H9 (cell line): ENCODE measurements around the gene PDZK1IP1. TPM values are rescaled to one million over a fixed set of nuclear protein-coding genes. Genes with fewer than 3 reads are reported as not detected.

Source experiments
- DNase-seq: peaks from one replicate; pipeline ENCODE4 v3.0.0-alpha.2; 2017
- H2AFZ ChIP-seq: one replicate; pipeline ENCODE4 v1.6.1; 2013; ENCODE audit warnings: mild to moderate bottlenecking, low read length, control low read depth, moderate library complexity
- H2AK5ac ChIP-seq: 2 replicates; pipeline ENCODE4 v1.6.1; 2013; ENCODE audit warnings: low read length, control low read depth, mixed read lengths; ENCODE audit not compliant: insufficient read length
- H2BK120ac ChIP-seq: one replicate; pipeline ENCODE4 v1.6.1; 2013; ENCODE audit warnings: low read depth, mild to moderate bottlenecking, low read length, control low read depth, inconsistent platforms; ENCODE audit not compliant: poor library complexity, severe bottlenecking
- H2BK12ac ChIP-seq: 2 replicates; pipeline ENCODE4 v1.6.1; 2013; ENCODE audit warnings: low read length, control low read depth, mixed read lengths, low read depth; ENCODE audit not compliant: insufficient read length
- H2BK15ac ChIP-seq: 2 replicates; pipeline ENCODE4 v1.6.1; 2013; ENCODE audit warnings: low read depth, low read length, control low read depth
- H2BK20ac ChIP-seq: one replicate; pipeline ENCODE4 v1.6.1; 2013; ENCODE audit warnings: low read depth, mild to moderate bottlenecking, low read length, control low read depth, inconsistent platforms; ENCODE audit not compliant: poor library complexity, severe bottlenecking
- H2BK5ac ChIP-seq: 2 replicates; pipeline ENCODE4 v1.6.1; 2013; ENCODE audit warnings: low read length, control low read depth, mixed read lengths; ENCODE audit not compliant: insufficient read length
- H3K14ac ChIP-seq: 2 replicates; pipeline ENCODE4 v1.6.1; 2013; ENCODE audit warnings: low read length, control low read depth; ENCODE audit not compliant: insufficient read depth
- H3K18ac ChIP-seq: 2 replicates; pipeline ENCODE4 v1.6.1; 2013; ENCODE audit warnings: low read depth, mild to moderate bottlenecking, mixed read lengths, low read length, control low read depth; ENCODE audit not compliant: insufficient read length
- H3K23ac ChIP-seq: 2 replicates; pipeline ENCODE4 v1.6.1; 2013; ENCODE audit warnings: low read length, control low read depth, mixed read lengths, low read depth; ENCODE audit not compliant: insufficient read length
- H3K23me2 ChIP-seq: 2 replicates; pipeline ENCODE4 v1.6.1; 2013; ENCODE audit warnings: low read depth, mild to moderate bottlenecking, mixed read lengths, low read length, control low read depth; ENCODE audit not compliant: insufficient read length, poor library complexity, severe bottlenecking
- H3K27ac ChIP-seq: 2 replicates; pipeline ENCODE4 v1.5.1; 2013; ENCODE audit warnings: low read length, control low read depth, mixed read lengths, low read depth; ENCODE audit not compliant: insufficient read length
- H3K27me3 ChIP-seq: 2 replicates; pipeline ENCODE4 v1.6.1; 2013; ENCODE audit warnings: low read length, control low read depth, inconsistent platforms; ENCODE audit not compliant: insufficient read depth
- H3K4ac ChIP-seq: 2 replicates; pipeline ENCODE4 v1.6.1; 2013; ENCODE audit warnings: low read depth, mild to moderate bottlenecking, control low read depth, inconsistent platforms, low read length, moderate library complexity
- H3K4me1 ChIP-seq: 2 replicates; pipeline ENCODE4 v1.6.1; 2013; ENCODE audit warnings: low read length, control low read depth, inconsistent platforms; ENCODE audit not compliant: insufficient read depth
- H3K4me2 ChIP-seq: 2 replicates; pipeline ENCODE4 v1.6.1; 2013; ENCODE audit warnings: low read length, control low read depth, mixed read lengths; ENCODE audit not compliant: insufficient read length, insufficient read depth
- H3K56ac ChIP-seq: 2 replicates; pipeline ENCODE4 v1.6.1; 2013; ENCODE audit warnings: low read depth, mild to moderate bottlenecking, mixed read lengths, low read length, control low read depth; ENCODE audit not compliant: insufficient read length
- H3K79me1 ChIP-seq: 2 replicates; pipeline ENCODE4 v1.6.1; 2013; ENCODE audit warnings: low read depth, mild to moderate bottlenecking, moderate library complexity, low read length, control low read depth, inconsistent platforms; ENCODE audit not compliant: insufficient read depth, poor library complexity, severe bottlenecking
- H3K79me2 ChIP-seq: 2 replicates; pipeline ENCODE4 v1.6.1; 2013; ENCODE audit warnings: low read length, control low read depth, inconsistent platforms; ENCODE audit not compliant: insufficient read depth
- H3K9ac ChIP-seq: 2 replicates; pipeline ENCODE4 v1.6.1; 2013; ENCODE audit warnings: low read length, control low read depth, mixed read lengths; ENCODE audit not compliant: insufficient read length; ENCODE audit errors: extremely low read depth
- H3K9me3 ChIP-seq: one replicate; pipeline ENCODE4 v1.6.1; 2013; ENCODE audit warnings: low read depth, low read length, inconsistent platforms; ENCODE audit not compliant: control insufficient read depth
- H3T11ph ChIP-seq: one replicate; pipeline ENCODE4 v1.6.1; 2013; ENCODE audit warnings: mild to moderate bottlenecking, low read length, control low read depth, inconsistent platforms
- H4K20me1 ChIP-seq: one replicate; pipeline ENCODE4 v1.6.1; 2013; ENCODE audit not compliant: control insufficient read depth, insufficient read length, insufficient read depth
- H4K5ac ChIP-seq: 2 replicates; pipeline ENCODE4 v1.6.1; 2013; ENCODE audit warnings: low read depth, mild to moderate bottlenecking, mixed read lengths, low read length, control low read depth; ENCODE audit not compliant: insufficient read length
- H4K8ac ChIP-seq: replicated peaks from 2 replicates; pipeline ENCODE4 v1.6.1; 2013; ENCODE audit warnings: low read length, control low read depth, mixed read lengths, low read depth; ENCODE audit not compliant: insufficient read length
- H4K91ac ChIP-seq: 2 replicates; pipeline ENCODE4 v1.6.1; 2013; ENCODE audit warnings: low read depth, mild to moderate bottlenecking, moderate library complexity, mixed read lengths, low read length, control low read depth; ENCODE audit not compliant: insufficient read length
- H3K27ac Mint-ChIP-seq, 3 experiments: 2 replicates in 2 of 3; 3 replicates in 1 of 3; pipeline ENCODE4 v1.8.0; 2020 to 2021; ENCODE audit warnings: mixed read lengths in 3 of 3, mild to moderate bottlenecking in 1 of 3, moderate library complexity in 1 of 3
- H3K27me3 Mint-ChIP-seq: 2 replicates; pipeline ENCODE4 v1.8.0; 2021; ENCODE audit warnings: low read depth, mild to moderate bottlenecking, moderate library complexity, mixed read lengths
- H3K36me3 Mint-ChIP-seq, 3 experiments: 2 replicates in 2 of 3; 3 replicates in 1 of 3; pipeline ENCODE4 v1.8.0; 2020 to 2021; ENCODE audit warnings: low read depth in 3 of 3, mixed read lengths in 3 of 3; ENCODE audit not compliant: insufficient read depth in 1 of 3
- H3K4me1 Mint-ChIP-seq, 2 experiments: 2 replicates each; pipeline ENCODE4 v1.8.0; 2020; ENCODE audit warnings: mixed read lengths in 2 of 2
- H3K4me3 Mint-ChIP-seq, 2 experiments: 2 replicates in 1 of 2; 3 replicates in 1 of 2; pipeline ENCODE4 v1.8.0; 2020 to 2021; ENCODE audit warnings: mild to moderate bottlenecking in 2 of 2, mixed read lengths in 2 of 2, moderate library complexity in 1 of 2
- H3K9me3 Mint-ChIP-seq, 2 experiments: 2 replicates in 1 of 2; 3 replicates in 1 of 2; pipeline ENCODE4 v1.8.0; 2020; ENCODE audit warnings: mild to moderate bottlenecking in 2 of 2, mixed read lengths in 2 of 2, moderate library complexity in 1 of 2
- WGBS: extraction: QIAGEN DNeasy Blood & Tissue Kit; methylation state at CpG from one replicate; pipeline ENCODE4 v1.1.7; 2013; ENCODE audit warnings: missing lambda C conversion rate, low lambda C conversion rate, mixed read lengths; ENCODE audit not compliant: insufficient read length; ENCODE audit errors: extremely low coverage; 5-methylcytosine and 5-hydroxymethylcytosine counted together
- total RNA-seq: library from RNA; stranded (reverse); gene quantifications from 2 replicates; pipeline ENCODE4 v1.2.1, GENCODE V29; 2021
- TF ChIP-seq, protein P1 (sequence below): fragments of 200-600 bp; sonication (generic); conservative IDR thresholded peaks from 3 replicates; pipeline ENCODE4 v1.8.0; 2021; ENCODE audit warnings: antibody characterized with exemption, mild to moderate bottlenecking

PDZK1IP1 gene
- total RNA-seq, 1 experiment from 2014 or later, result not detected

DNA sequence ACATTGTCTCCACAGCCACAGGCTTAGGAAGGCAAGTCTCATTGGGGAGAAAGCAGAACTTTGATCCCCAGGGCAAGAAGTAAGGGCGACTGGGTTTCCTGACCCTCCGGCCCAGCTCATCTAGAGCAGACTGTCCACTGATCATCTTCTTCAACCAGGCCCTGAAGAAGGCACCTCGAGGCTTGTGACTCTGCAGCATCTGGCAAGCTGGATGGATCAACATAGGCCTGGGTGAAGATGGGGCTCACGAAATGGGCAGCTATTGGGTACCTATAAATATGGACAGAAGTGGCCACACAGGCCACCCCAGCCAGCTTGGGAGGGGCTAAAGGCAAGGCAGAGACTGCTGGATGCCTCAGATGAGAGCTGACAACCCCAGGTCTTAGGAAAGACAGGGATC, 29.2 kb upstream of the PDZK1IP1 start:
- Histone ChIP-seq H2AK5ac (no peak overlapping the region), H3K79me1 (no peaks in the 10 kb centered on the region), H3K4me2 (no peak overlapping the region), H3K79me2 (no peaks in the 10 kb centered on the region), H4K20me1 (no peaks in the 10 kb centered on the region), H3K9me3 (no peaks in the 10 kb centered on the region), H3K18ac (no peak overlapping the region), H3K27ac (no peak overlapping the region), H3K4ac (no peak overlapping the region), H2BK5ac (no peak overlapping the region), H3K56ac (no peak overlapping the region), H2AFZ (no peak overlapping the region), H4K5ac (no peak overlapping the region), H4K8ac (no peak overlapping the region), H2BK12ac (no peak overlapping the region), H3K4me1 (no peaks in the 10 kb centered on the region; the same call in 1 of the 2 replicates), H3K23ac (no peak overlapping the region), H2BK15ac (no peak overlapping the region), H2BK20ac (no peak overlapping the region), H3K14ac (no peak overlapping the region), H3K9ac (no peak overlapping the region), H4K91ac (no peak overlapping the region), H3K27me3 (peaks cover 42% of the 10 kb centered on the region), H3T11ph (no peak overlapping the region), H3K23me2 (no peaks in the 10 kb centered on the region), H2BK120ac (no peak overlapping the region)
- Mint-ChIP-seq H3K27ac (no peak overlapping the region), H3K4me1 (no peaks in the 10 kb centered on the region), H3K27me3 (peaks cover 40% of the 10 kb centered on the region), H3K4me3 (no peak overlapping the region), H3K36me3 (no peaks in the 10 kb centered on the region), H3K9me3 (no peaks in the 10 kb centered on the region)
- TF ChIP-seq, protein P1, sequence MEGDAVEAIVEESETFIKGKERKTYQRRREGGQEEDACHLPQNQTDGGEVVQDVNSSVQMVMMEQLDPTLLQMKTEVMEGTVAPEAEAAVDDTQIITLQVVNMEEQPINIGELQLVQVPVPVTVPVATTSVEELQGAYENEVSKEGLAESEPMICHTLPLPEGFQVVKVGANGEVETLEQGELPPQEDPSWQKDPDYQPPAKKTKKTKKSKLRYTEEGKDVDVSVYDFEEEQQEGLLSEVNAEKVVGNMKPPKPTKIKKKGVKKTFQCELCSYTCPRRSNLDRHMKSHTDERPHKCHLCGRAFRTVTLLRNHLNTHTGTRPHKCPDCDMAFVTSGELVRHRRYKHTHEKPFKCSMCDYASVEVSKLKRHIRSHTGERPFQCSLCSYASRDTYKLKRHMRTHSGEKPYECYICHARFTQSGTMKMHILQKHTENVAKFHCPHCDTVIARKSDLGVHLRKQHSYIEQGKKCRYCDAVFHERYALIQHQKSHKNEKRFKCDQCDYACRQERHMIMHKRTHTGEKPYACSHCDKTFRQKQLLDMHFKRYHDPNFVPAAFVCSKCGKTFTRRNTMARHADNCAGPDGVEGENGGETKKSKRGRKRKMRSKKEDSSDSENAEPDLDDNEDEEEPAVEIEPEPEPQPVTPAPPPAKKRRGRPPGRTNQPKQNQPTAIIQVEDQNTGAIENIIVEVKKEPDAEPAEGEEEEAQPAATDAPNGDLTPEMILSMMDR, result no peak
- WGBS, result no CpG with 5 or more reads among the region's 4 CpGs
- DNase-seq, result no peak
